Measurements from ENCODE around the gene MGST2.
"Not testable (repeated sequence)": the region's sequence is repeated elsewhere in the genome, so short reads cannot be mapped to it uniquely, and the experiment has no call there.

Gene MGST2

DNA sequence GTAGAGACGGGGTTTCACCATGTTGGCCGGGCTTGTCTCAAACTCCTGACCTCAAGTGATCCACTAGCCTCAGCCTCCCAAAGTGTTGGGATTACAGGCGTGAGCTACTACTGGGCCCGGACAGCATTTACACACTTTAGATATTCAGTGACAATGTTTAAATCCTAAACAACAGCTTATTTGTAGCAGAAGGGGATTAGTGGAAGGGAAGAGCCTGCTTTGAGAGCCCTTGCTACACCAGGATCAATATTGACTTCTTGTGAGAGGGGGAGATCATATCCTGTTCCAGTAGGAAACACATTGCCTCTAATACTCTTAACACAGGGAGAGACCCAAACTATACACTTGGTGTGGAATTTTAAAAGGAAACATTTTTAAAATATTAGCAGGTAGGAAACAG is 7.1 kb downstream of the MGST2 start:
- no peak for DNase-seq

DNA sequence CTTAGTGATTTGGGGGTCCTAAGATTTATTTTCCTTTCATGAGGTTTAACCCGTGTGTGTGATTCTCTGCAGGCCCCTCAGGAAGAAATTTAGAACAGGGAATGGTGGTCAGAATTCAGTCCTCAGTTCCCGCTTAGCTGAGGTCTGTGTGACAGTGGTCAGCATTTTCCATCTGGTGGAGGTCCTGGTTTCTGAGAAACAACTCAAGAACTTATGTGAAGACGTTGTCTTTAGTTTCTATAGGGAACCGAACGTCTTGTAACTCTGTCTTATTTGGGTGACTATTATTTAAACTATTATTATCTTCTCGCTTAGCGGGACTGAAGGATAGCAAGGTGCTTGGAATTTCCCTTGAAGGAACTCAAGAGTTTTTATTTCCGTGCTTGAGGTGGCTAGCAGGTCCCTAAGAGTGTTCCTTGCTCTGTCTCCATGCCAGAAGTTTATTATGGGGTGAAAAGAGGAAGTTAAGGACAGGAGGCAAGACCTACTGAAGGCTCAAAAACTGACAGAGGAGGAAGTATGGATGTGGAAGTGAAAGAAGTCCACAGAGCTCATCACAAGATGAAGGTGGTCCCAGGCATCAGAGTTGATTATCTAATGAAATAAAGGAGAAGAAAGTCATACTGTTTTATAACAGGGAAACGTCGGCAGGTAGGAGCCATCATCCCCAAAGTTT is 9.4 kb downstream of the MGST2 start:
- DNase-seq, result no peak

DNA sequence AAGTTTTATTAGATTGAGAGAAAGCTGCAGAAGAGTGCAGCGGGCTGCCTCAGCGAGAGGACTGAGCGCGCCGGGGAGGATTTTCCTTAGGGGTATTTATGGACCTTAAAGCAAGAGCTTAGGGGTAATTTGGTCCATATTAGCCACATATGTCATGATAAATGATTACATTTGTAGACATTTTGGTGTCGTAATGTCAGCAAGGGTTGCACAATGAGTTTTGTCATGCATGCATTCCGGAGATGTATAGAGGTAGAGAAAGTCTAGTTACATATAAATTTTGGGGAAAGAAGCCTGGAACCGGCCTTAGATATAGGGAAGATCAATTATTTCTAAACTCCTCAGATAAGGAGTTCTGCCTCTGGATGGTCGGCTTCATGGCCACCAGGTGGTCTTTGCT is 10.0 kb downstream of the MGST2 start:
- DNase-seq, result no peak

- no peak for DNase-seq
These were observed 10.7 kb downstream of the MGST2 start for GRCh38 chr4:139676365-139676764.

GRCh38 chr4:139676913-139677585 is 11.4 kb downstream of the MGST2 start:
- DNase-seq, result no peak

- no peak for DNase-seq
These were observed 16.7 kb downstream of the MGST2 start for GRCh38 chr4:139682309-139682708.

- DNase-seq, result no peak
These were observed 17.1 kb downstream of the MGST2 start for GRCh38 chr4:139682741-139683151.

DNA sequence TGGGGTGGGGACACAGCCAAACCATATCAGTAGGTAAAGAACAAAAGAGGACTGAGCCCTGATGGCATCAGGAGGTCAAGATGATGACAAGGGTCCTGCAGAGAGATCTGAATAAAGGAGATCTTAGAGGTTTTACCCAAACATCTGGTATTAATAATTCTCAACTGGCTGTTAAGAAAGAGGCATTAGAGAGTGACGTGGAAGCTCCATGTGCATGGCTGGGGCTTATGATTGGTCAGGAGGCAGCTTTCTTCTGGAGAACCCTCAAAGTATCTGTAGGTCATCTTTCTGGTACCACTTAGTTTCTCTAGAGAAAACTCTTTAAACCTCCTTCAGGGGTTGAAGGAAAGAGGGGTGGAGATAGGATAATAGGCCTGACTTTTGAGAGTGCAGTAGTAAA is 18.7 kb downstream of the MGST2 start:
- no peak for DNase-seq

DNA sequence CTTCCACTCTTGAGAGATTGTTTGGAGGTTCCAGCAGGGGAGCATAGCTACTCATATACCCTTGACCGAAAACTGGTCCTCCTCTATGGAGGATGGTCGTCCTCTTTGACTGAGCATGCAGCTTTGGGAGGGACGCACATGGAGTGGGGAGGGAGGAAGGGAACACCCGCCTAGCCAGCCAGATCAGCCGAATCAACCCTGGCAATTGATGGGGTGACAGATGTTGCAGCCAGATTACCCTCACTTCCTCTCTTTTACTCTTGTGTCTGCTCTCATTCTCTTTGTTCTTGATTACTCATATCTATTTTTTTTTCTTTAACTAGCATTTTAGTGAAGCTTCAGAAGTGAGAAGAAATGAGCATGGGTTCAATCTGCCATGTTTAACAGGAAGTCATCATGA is 19.6 kb downstream of the MGST2 start:
- no peak for DNase-seq

DNA sequence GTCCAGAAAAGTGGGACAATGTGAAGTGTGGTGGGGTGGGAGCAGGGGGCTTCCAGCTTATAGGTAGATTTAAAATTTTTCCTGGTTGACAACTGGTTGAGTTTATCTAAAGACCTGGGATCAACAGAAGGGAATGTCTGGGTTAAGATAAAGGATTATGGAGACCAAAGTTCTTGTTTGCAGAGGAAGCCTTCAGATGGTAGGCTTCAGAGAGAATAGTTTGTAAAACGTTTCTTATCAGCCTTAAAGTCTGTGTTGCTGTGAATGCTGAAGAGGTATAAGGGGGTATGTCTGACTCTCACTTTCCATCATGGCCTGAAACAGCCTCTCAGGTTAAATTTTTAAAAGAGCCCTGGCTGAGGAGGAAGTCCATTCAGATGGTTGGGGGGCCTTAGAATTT is 20.5 kb downstream of the MGST2 start:
- DNase-seq, result no peak

- no peak for DNase-seq
These were observed 21.4 kb downstream of the MGST2 start for GRCh38 chr4:139686988-139687387.

- no peak for DNase-seq
These were observed 23.6 kb downstream of the MGST2 start for GRCh38 chr4:139689093-139689722.

DNA sequence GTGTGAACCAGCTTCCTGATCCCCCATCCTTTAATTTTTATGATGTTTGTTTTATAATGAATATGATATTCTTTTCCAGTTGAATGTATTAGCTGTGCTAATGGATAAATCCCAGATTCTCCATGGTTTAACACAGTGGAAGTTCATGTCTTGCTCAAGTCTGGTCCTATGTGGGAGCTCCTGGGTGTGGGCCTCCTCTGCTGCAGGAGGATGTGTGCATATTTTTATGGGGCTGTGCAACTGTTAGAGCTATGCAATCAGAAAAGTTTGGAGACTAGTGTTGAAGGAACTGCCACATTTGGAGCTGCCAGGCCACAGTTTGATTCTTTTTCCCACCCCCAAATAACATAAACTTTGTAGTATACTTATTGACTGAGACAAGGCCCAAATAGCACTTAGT is 24.8 kb downstream of the MGST2 start:
- no peak for DNase-seq

GRCh38 chr4:139692309-139693012 is 26.8 kb downstream of the MGST2 start:
- DNase-seq, result no peak

- no peak for DNase-seq
These were observed 29.0 kb downstream of the MGST2 start for GRCh38 chr4:139694522-139695107.

GRCh38 chr4:139696491-139696890 is 30.9 kb downstream of the MGST2 start:
- DNase-seq, result no peak

GRCh38 chr4:139698167-139698925 is 32.7 kb downstream of the MGST2 start:
- DNase-seq, result not testable (repeated sequence)

GRCh38 chr4:139700568-139700967 is 34.9 kb downstream of the MGST2 start:
- DNase-seq, result no peak

GRCh38 chr4:139704915-139705485 is 39.4 kb downstream of the MGST2 start:
- no peak for DNase-seq

GRCh38 chr4:139709660-139710059 is 44.0 kb downstream of the MGST2 start:
- DNase-seq, result no peak

GRCh38 chr4:139710073-139710472 is 44.5 kb downstream of the MGST2 start:
- DNase-seq, result no peak

- DNase-seq, result no peak
These were observed 45.8 kb downstream of the MGST2 start for GRCh38 chr4:139711461-139711860.

All from NCI-H2081 treated with DMSO at 0.1 percent for 48 hours (cell line).